ENCODE measurements around the gene VPS37C. TPM values are rescaled to one million over a fixed set of nuclear protein-coding genes. Genes with fewer than 3 reads are reported as not detected.

Gene VPS37C
- total and polyA plus RNA-seq, 5 experiments from 2014 or later: 0.62 to 6.3 (median 1.3) TPM

DNA sequence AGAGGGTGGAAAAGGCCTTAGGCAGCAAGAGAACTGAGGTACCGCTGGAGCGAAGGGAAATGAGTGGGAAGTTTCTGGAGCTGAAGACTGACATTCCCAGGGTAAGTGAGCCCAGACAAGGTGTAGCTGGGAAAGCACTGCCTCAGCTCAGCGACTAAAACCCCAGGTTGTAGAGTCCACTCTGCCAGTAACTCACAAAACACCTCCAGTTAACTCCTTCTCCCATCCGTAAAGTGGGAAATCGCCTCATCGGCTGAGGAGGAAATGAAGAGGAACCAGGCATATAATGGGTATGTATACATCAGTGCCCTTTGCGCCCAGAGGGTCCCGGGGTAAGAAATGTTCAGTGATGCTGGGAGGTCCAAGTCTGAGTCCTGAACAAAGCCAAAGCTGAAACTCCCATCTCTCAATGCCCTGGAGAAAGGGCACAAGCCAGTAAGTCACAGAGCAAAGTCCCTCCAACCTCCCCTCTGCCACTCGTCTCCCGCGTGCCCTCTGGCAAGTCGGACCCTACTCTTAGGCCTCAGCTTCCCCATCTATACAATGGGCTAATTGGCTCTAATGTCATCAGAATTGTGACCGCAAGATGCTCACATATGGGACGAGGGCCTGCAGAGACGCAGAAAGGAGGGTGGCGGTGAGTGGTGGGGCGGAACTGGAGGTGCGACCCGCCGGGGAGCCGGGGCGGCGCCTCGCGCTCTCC, 588 bp downstream of the VPS37C start:
- POLR2A ChIA-PET: interaction anchor here (0.5 to 1.5 kb wide), 7 partner anchors 10 to 245 kb away, joined by 3 to 7 read pairs (median 5); no protein-coding TSS in a partner anchor
- Mint-ChIP-seq H3K27me3 (no peaks in the 10 kb centered on the region), H3K27ac (peak overlapping the region; percentile 84 to 96 (median 94)), H3K9me3 (peaks cover 0 to 7% (median 0%) of the 10 kb centered on the region in 9 donors), H3K4me1 (peaks cover 31 to 61% (median 50%) of the 10 kb centered on the region in 4 donors), H3K36me3 (peaks cover 7% of the 10 kb centered on the region in 3 donors), H3K4me3 (peak overlapping the region; percentile 77 to 89 (median 86))
- ATAC-seq (peak in 1 of 2 donors; percentile 5), DNase-seq (peak in 1 of 10 donors; percentile 3)

DNA sequence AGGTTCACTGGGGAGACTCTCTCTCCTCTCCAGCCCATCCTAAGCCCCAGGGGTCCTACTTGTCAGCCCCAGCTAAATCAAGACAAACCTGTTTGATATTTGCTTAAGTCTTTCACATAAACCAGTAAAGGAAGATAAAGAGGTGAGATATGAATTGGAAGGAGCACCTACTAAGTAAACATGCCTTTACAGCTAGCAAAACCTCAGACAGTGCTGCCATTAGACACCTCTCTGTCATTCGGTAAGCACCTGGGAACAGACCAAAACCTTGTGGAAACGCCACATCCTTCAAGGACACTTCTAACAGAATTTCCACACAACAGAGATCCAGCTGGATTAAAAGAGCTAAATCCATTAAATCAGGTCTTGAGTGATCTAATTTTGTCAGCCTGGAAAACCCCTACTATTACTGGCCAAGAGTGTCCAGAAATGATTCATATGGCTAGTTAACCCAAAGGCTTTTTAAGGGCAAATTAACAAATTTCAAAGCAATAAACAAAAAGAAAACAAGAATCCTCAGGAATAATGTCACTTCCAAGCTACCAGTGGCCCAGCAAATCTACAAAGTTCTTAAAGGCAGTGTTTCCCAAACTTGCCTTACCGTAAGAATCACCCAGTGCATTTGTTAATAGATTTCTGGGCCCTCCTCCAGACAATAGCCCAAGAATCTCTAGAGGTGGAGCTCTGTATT, 2.4 kb downstream of the VPS37C start:
- Mint-ChIP-seq H3K4me3 (peak overlapping the region in 4 of 10 donors; percentile 7 to 40 (median 28)), H3K27ac (peak overlapping the region in 9 of 10 donors; percentile 42 to 80 (median 58)), H3K4me1 (peaks cover 31 to 47% (median 42%) of the 10 kb centered on the region in 4 donors), H3K36me3 (peaks cover 17 to 24% (median 20%) of the 10 kb centered on the region in 3 donors), H3K27me3 (no peaks in the 10 kb centered on the region), H3K9me3 (peaks cover 0 to 21% (median 16%) of the 10 kb centered on the region in 9 donors)
- DNase-seq (no peak), ATAC-seq (no peak)
- POLR2A ChIA-PET: interaction anchor here (0.7 to 1.7 kb wide), 3 partner anchors 11 to 366 kb away, joined by 4 to 7 read pairs (median 6); no protein-coding TSS in a partner anchor

DNA sequence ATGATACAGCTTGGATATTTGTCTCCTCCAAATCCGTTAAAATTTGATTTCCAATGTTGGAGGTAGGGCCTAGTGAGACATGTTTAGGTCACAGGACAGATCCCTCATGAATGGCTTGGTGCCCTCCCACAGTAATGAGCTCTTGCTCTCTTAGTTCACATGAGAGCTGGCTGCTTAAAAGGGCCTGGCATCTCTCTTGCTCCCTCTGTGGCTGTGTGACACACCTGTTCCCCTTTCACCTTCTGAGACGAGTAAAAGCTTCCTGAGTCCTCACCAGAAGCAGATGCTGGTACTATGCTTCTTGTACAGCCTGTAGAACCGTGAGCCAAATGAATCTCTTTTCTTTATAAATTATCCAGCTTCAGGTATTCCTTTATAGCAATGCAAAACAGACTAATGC, 3.5 kb downstream of the VPS37C start:
- no peaks in the 10 kb centered on the region for H3K27me3 Mint-ChIP-seq
- H3K9me3 Mint-ChIP-seq: peaks cover 0 to 22% (median 16%) of the 10 kb centered on the region in 9 donors
- peaks cover 30 to 43% (median 41%) of the 10 kb centered on the region in 4 donors for H3K4me1 Mint-ChIP-seq
- no peak overlapping the region for H3K4me3 Mint-ChIP-seq
- DNase-seq (no peak), ATAC-seq (no peak)
- peak overlapping the region in 5 of 10 donors; percentile 19 to 58 (median 42) for H3K27ac Mint-ChIP-seq
- H3K36me3 Mint-ChIP-seq: peaks cover 17 to 24% (median 20%) of the 10 kb centered on the region in 3 donors
- POLR2A ChIA-PET: interaction anchor here (1.7 kb wide), 1 partner anchor 10 kb away, joined by 4 read pairs; no protein-coding TSS in a partner anchor

DNA sequence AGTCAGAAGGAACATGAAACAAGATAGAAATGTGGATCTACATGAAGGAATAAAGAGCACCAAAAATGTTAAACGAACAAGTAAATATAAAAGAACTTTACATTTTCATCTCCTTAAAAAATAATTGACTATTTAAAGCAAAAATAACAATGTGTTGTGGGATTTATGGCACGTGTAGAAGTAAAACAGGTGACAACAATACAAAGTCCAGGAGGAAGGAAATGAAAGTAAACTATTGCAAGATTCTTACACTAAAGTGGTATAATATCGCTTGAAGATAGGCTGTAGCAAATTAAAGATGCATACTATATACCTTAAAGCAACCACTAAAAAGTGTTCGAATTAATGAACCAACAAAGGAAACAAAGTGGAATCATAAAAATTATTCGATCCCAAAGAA, 5.5 kb downstream of the VPS37C start:
- Mint-ChIP-seq H3K4me3 (no peak overlapping the region), H3K4me1 (peaks cover 28 to 34% (median 30%) of the 10 kb centered on the region in 4 donors), H3K27me3 (no peaks in the 10 kb centered on the region), H3K27ac (no peak overlapping the region), H3K36me3 (peaks cover 17 to 24% (median 20%) of the 10 kb centered on the region in 3 donors), H3K9me3 (peaks cover 0 to 22% (median 16%) of the 10 kb centered on the region in 9 donors)
- POLR2A ChIA-PET: interaction anchor here (0.6 kb wide), 1 partner anchor 165 kb away, joined by 5 read pairs; no protein-coding TSS in a partner anchor
- DNase-seq (no peak), ATAC-seq (no peak)

DNA sequence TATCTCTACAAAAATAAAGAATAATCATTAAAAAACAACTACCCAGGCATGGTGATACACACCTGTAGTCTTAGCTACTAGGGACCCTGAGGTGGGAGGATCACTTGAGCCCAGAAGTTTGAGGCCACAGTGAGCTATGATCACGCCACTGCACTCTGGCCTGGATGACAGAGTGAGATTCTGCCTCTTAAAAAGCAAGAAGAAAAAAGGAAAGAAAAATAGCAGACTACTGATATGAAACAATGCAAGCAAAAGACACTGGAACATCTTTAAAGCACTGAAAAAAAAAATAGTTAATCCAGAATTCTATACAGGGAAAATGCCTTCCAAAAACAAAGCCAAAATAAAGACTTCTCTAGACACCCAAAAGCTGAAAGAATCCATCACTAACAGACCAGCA, 5.9 kb downstream of the VPS37C start:
- ATAC-seq (no peak), DNase-seq (no peak)
- Mint-ChIP-seq H3K27me3 (no peaks in the 10 kb centered on the region), H3K36me3 (peaks cover 17 to 24% (median 20%) of the 10 kb centered on the region in 3 donors), H3K4me1 (peaks cover 25 to 34% (median 28%) of the 10 kb centered on the region in 4 donors), H3K27ac (no peak overlapping the region), H3K9me3 (peaks cover 0 to 22% (median 16%) of the 10 kb centered on the region in 9 donors), H3K4me3 (no peak overlapping the region)
- POLR2A ChIA-PET: interaction anchor here (0.6 to 0.7 kb wide), 2 partner anchors 25 to 165 kb away, joined by 3 to 5 read pairs; no protein-coding TSS in a partner anchor

DNA sequence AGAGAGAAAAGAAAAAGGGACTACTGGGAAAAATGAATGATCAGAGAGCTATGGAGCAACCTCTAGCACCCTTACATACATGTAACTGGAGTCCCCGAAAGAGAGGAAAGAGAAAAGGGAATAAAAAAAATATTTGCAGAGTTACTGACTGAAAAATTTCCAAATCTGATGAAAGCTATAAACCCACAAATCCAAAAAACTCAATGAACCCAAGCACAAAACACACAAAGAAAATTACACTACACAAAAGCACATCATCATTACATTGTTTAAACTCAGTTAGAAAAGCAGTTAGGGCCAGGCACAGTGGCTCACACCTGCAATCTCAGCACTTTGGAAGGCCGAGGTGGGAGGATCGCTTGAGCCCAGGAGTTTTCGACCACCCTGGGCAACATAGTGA, 6.7 kb downstream of the VPS37C start:
- POLR2A ChIA-PET: interaction anchor here (1.0 kb wide), 1 partner anchor 15 kb away, joined by 5 read pairs; no protein-coding TSS in a partner anchor
- peaks cover 24 to 36% (median 28%) of the 10 kb centered on the region in 4 donors for H3K4me1 Mint-ChIP-seq
- ATAC-seq (no peak), DNase-seq (no peak)
- H3K4me3 Mint-ChIP-seq: no peak overlapping the region
- H3K27ac Mint-ChIP-seq: no peak overlapping the region
- no peaks in the 10 kb centered on the region for H3K27me3 Mint-ChIP-seq
- peaks cover 17 to 24% (median 20%) of the 10 kb centered on the region in 3 donors for H3K36me3 Mint-ChIP-seq
- peaks cover 0 to 22% (median 16%) of the 10 kb centered on the region in 9 donors for H3K9me3 Mint-ChIP-seq

DNA sequence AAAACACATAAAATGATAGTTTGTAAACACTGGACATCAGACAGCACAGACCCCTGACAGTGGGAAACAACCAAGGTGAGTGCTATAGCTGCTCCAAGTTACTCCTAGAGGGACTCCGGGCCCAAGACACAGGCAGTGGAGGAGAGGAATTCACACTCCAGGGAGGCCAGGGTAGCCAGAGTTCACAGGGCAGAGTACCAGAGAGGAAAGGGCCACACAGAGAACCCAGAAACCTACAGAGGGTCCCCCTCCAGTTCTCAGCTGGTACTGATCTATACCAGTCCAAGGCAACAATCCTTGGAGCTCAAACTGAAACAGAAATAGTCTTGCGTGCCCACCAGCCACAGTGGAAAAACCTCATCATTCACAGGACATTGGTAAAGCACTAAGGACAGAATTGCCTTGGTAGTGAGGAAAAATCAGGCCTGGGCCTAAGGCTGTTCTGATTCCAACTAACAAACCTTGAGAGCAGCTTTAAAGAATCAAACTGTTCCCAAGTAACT, 7.6 kb downstream of the VPS37C start:
- POLR2A ChIA-PET: no interaction called here
- peaks cover 17 to 24% (median 20%) of the 10 kb centered on the region in 3 donors for H3K36me3 Mint-ChIP-seq
- peaks cover 0 to 22% (median 16%) of the 10 kb centered on the region in 9 donors for H3K9me3 Mint-ChIP-seq
- peaks cover 17 to 28% (median 22%) of the 10 kb centered on the region in 4 donors for H3K4me1 Mint-ChIP-seq
- H3K4me3 Mint-ChIP-seq: no peak overlapping the region
- ATAC-seq: no peak
- no peaks in the 10 kb centered on the region for H3K27me3 Mint-ChIP-seq
- H3K27ac Mint-ChIP-seq: no peak overlapping the region
- DNase-seq: no peak

DNA sequence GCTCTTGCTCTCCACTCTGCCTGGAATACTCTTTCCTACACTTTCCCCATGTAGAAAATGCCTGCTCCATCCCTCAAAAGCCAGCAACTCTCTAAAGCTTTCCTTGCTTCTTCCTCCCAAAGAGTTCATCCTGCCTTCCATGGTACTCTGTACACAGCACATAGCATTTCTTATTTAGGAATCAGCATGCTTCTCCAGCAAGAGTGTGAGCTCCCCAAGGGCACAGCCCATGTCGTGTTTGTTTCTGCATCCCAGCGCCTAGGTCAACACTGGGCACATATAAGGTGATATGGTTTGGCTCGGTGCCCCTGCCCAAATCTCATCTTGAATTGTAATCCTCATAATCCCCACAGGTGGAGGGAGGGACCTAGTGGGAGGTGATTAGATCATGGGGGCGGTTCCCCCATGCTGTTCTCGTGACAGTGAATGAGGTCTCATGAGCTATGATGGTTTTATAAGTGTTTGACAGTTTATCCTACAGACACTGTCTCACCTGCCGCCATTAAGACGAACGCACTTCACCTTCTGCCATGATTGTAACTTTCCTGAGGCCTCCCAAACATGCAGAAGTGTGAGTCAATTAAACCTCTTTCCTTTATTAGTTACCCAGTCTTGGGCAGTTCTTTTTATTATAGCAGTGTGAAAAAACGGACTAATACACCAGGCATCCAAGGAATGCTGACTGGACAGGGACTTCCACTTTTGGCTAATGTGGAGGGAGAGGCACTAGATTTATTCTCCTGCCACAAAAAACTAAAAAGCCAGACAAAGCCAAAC, 8.2 kb downstream of the VPS37C start:
- Mint-ChIP-seq H3K27me3 (no peaks in the 10 kb centered on the region), H3K4me1 (peaks cover 14 to 27% (median 22%) of the 10 kb centered on the region in 4 donors), H3K4me3 (no peak overlapping the region), H3K27ac (no peak overlapping the region), H3K36me3 (peaks cover 17 to 24% (median 20%) of the 10 kb centered on the region in 3 donors), H3K9me3 (peaks cover 0 to 22% (median 16%) of the 10 kb centered on the region in 9 donors)
- no peak for ATAC-seq
- DNase-seq: no peak
- POLR2A ChIA-PET: no interaction called here

DNA sequence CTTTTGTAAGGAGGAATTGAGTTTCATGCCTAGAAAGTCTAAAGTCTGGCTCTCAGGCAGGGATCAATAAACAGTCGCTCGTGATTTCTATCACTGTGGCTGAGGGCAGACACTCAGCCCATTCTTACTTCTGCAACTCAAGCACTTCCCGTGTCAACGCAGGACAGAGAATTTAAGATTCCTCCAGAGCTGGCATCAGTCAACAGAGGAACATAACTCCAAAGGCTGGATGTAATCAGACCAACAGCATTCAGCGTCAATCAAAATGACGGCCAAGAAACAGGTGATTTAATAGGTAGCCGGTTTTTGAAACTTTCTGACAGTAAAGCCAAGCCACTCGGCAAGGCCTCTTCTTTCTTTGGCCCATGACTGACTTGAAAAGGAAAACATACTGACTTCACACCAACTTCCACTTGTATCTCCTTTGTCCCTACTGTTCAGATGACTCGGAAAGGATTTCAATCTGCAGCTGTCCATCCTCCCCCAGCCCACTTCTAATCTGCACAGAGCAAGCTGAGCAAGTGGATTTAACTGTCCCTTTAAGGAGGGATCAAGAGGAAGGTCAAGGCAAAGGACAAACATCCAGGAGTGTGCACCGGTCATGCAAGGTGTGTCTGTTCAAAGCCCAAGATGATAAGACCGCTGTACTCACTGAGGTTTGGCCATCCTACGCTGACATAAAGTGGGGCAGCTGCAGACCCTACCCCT, 9.5 kb downstream of the VPS37C start:
- peaks cover 0 to 22% (median 16%) of the 10 kb centered on the region in 9 donors for H3K9me3 Mint-ChIP-seq
- H3K4me1 Mint-ChIP-seq: peaks cover 19 to 34% (median 24%) of the 10 kb centered on the region in 4 donors
- no peak overlapping the region for H3K27ac Mint-ChIP-seq
- DNase-seq: no peak
- H3K4me3 Mint-ChIP-seq: no peak overlapping the region
- POLR2A ChIA-PET: no interaction called here
- peaks cover 12 to 22% (median 14%) of the 10 kb centered on the region in 3 donors for H3K36me3 Mint-ChIP-seq
- ATAC-seq: no peak
- H3K27me3 Mint-ChIP-seq: no peaks in the 10 kb centered on the region

DNA sequence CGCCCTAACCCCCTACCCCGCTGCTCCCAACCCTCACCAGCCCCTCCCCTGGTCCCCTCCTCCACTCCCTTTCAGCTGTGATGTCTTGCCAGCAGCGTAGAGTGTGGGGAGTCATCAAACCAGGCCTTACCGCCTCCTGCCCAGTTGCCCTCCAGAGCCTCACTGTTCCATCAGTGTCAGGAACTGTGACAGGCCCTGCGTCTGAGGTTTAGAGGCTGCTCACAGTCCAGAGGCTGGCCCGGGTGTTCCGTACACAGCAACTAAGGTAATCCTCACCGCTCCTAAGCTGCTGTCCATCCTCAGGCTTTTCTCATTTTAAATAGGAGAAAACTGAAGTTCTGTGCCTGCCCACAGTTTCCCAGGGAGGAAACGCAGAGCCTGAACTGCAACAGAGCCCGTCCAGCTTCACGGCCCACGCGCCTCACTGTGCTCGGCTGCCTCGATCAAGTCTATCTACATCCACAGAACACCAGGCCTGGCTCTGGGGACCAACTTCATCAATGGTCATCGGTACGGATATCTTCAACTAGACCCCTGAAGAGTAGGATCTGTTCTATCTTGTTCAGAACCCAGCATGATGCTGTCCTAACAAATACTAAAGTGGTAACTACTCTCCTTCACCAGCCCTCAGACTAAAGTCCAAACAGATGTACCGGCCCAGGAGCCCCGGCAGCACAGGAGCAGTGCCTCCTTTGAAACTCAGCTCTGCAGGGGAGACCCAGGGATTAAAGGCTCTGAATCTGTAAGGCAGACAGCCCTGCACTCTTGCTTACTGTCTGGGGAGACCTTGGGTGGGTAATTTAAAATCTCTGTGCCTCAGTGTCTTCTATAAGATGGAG, 10.3 kb downstream of the VPS37C start:
- ATAC-seq: no peak
- Mint-ChIP-seq H3K36me3 (peaks cover 12 to 19% (median 13%) of the 10 kb centered on the region in 3 donors), H3K27me3 (no peaks in the 10 kb centered on the region), H3K9me3 (peaks cover 0 to 21% (median 15%) of the 10 kb centered on the region in 9 donors), H3K4me1 (peaks cover 25 to 41% (median 28%) of the 10 kb centered on the region in 4 donors), H3K4me3 (no peak overlapping the region), H3K27ac (peak overlapping the region in 1 of 10 donors; percentile 55)
- POLR2A ChIA-PET: interaction anchor here (1.1 kb wide), 1 partner anchor 75 kb away, joined by 3 read pairs; no protein-coding TSS in a partner anchor
- DNase-seq: no peak

Measured in naive thymus-derived CD8-positive, alpha-beta T cell (primary cell).